SK-N-SH (cell line): ENCODE data around the gene PLD4. TPM values are rescaled to one million over a fixed set of nuclear protein-coding genes. Genes with fewer than 3 reads are reported as not detected.
"Not testable (repeated sequence)": the region's sequence is repeated elsewhere in the genome, so short reads cannot be mapped to it uniquely, and the experiment has no call there.

Experiments
- CTCF ChIA-PET: fragments of 300-600, 350-600 bp; formaldehyde crosslinking; extraction: SDS; loops from one replicate; lab custom pipeline; 2021; lab: Yijun Ruan, JAX
- POLR2A ChIA-PET: fragments of 350-600 bp; sonication (Branson Sonifier 250); formaldehyde crosslinking; extraction: SDS; loops from one replicate; lab custom pipeline; 2020; ENCODE audit warnings: antibody characterized with exemption, inconsistent platforms; lab: Yijun Ruan, JAX
- DNase-seq: peaks from one replicate; pipeline ENCODE4 v3.0.0; 2012
- H2AFZ ChIP-seq: fragments of 200-600 bp; sonication (generic); 2 replicates; pipeline ENCODE4 v1.8.1; 2016; ENCODE audit warnings: antibody characterized with exemption, mild to moderate bottlenecking, low read depth
- H3F3A ChIP-seq: fragments of 200-600 bp; sonication (generic); replicated peaks from 2 replicates; pipeline ENCODE3; 2016; ENCODE audit warnings: antibody characterized with exemption, mild to moderate bottlenecking; ENCODE audit not compliant: insufficient read depth
- H3K27ac ChIP-seq, 2 experiments: fragments of 200-500 bp in 1 of 2; fragments of 200-600 bp in 1 of 2; sonication (Bioruptor generic) in 1 of 2; sonication (generic), shearing (Covaris generic) in 1 of 2; 2 replicates each; pipeline versions ENCODE4 v1.5.1 to v1.6.1; 2014 to 2016; ENCODE audit warnings: low read depth in 2 of 2, inconsistent platforms in 1 of 2, low read length in 1 of 2, mild to moderate bottlenecking in 1 of 2, mixed read lengths in 1 of 2
- H3K27me3 ChIP-seq: fragments of 200-600 bp; sonication (generic), shearing (Covaris generic); 2 replicates; pipeline ENCODE4 v1.6.1; 2016; ENCODE audit warnings: mixed run types; ENCODE audit not compliant: insufficient read depth
- H3K36me3 ChIP-seq, 2 experiments: fragments of 200-500 bp in 1 of 2; fragments of 200-600 bp in 1 of 2; sonication (Bioruptor generic) in 1 of 2; sonication (generic) in 1 of 2; replicated peaks in 1 of 2; 2 replicates each; pipeline versions ENCODE3 to v1.5.1; 2014 to 2016; ENCODE audit warnings: low read length in 1 of 2, mild to moderate bottlenecking in 1 of 2; ENCODE audit not compliant: insufficient read depth in 2 of 2, control insufficient read depth in 1 of 2
- H3K4me1 ChIP-seq, 2 experiments: fragments of 200-500 bp in 1 of 2; fragments of 200-600 bp in 1 of 2; sonication (Bioruptor generic) in 1 of 2; sonication (generic), shearing (Covaris generic) in 1 of 2; 2 replicates each; pipeline versions ENCODE4 v1.5.1 to v1.6.1; 2014 to 2016; ENCODE audit warnings: low read depth in 1 of 2, low read length in 1 of 2, mixed run types in 1 of 2; ENCODE audit not compliant: insufficient read depth in 2 of 2, control insufficient read depth in 1 of 2
- H3K4me2 ChIP-seq: fragments of 200-600 bp; sonication (generic), shearing (Covaris generic); 2 replicates; pipeline ENCODE4 v1.6.1; 2017; ENCODE audit warnings: mixed run types
- H3K4me3 ChIP-seq, 2 experiments: fragments of 200-500 bp in 1 of 2; fragments of 200-600 bp in 1 of 2; sonication (Bioruptor generic) in 1 of 2; sonication (generic), shearing (Covaris generic) in 1 of 2; 2 replicates each; pipeline versions ENCODE4 v1.5.1 to v1.8.1; 2014 to 2016; ENCODE audit warnings: low read depth in 2 of 2, inconsistent platforms in 1 of 2, low read length in 1 of 2, mild to moderate bottlenecking in 1 of 2, mixed read lengths in 1 of 2, moderate library complexity in 1 of 2
- H3K79me2 ChIP-seq: fragments of 200-600 bp; sonication (generic); 2 replicates; pipeline ENCODE4 v1.8.1; 2017; ENCODE audit warnings: mild to moderate bottlenecking; ENCODE audit not compliant: insufficient read depth
- H3K9ac ChIP-seq: fragments of 200-600 bp; sonication (generic); 2 replicates; pipeline ENCODE4 v1.6.1; 2017; ENCODE audit warnings: mixed run types
- H3K9me2 ChIP-seq: fragments of 200-600 bp; sonication (generic); 2 replicates; pipeline ENCODE4 v1.6.1; 2017; ENCODE audit warnings: mixed run types
- H3K9me3 ChIP-seq: fragments of 200-600 bp; sonication (generic); 2 replicates; pipeline ENCODE4 v1.6.1; 2017; ENCODE audit warnings: mixed run types, mild to moderate bottlenecking, moderate library complexity
- H4K20me1 ChIP-seq: fragments of 200-600 bp; sonication (generic); 2 replicates; pipeline ENCODE4 v1.6.1; 2017; ENCODE audit warnings: mild to moderate bottlenecking, mixed run types; ENCODE audit not compliant: insufficient read depth
- CHD2 ChIP-seq: fragments of 150-350 bp; IDR thresholded peaks from 2 replicates; pipeline ENCODE4 v1.6.1; 2018; ENCODE audit warnings: low read length; ENCODE audit not compliant: partially characterized antibody
- ELF1 ChIP-seq: IDR thresholded peaks from 2 replicates; pipeline ENCODE4 v1.4.0; 2012
- FOXJ3 ChIP-seq: sonication (generic); formaldehyde crosslinking; IDR thresholded peaks from 2 replicates; pipeline ENCODE4 v1.5.1; 2020; ENCODE audit warnings: mild to moderate bottlenecking, missing genetic modification reagents
- FOXM1 ChIP-seq: IDR thresholded peaks from 2 replicates; pipeline ENCODE4 v1.4.0; 2012; ENCODE audit warnings: low read depth, mild to moderate bottlenecking
- NFIC ChIP-seq: IDR thresholded peaks from 2 replicates; pipeline ENCODE4 v1.4.0; 2012; ENCODE audit warnings: borderline replicate concordance
- PBX3 ChIP-seq: IDR thresholded peaks from 2 replicates; pipeline ENCODE4; 2012
- RAD21 ChIP-seq: IDR thresholded peaks from 2 replicates; pipeline ENCODE4 v1.6.1; 2012; ENCODE audit warnings: mild to moderate bottlenecking, low read length
- RXRA ChIP-seq: IDR thresholded peaks from 2 replicates; pipeline ENCODE4 v1.4.0; 2012; ENCODE audit warnings: low read depth, mild to moderate bottlenecking, borderline replicate concordance
- SIN3A ChIP-seq: IDR thresholded peaks from 2 replicates; pipeline ENCODE4 v1.6.1; 2012; ENCODE audit warnings: low read depth, mild to moderate bottlenecking, low read length, moderate library complexity, borderline replicate concordance
- SMC3 ChIP-seq: IDR thresholded peaks from 2 replicates; pipeline ENCODE4 v1.6.1; 2012; ENCODE audit warnings: low read depth, low read length, improper control_type of control experiment
- TCF12 ChIP-seq: IDR thresholded peaks from 2 replicates; pipeline ENCODE4 v1.4.0; 2012
- TEAD4 ChIP-seq: IDR thresholded peaks from 2 replicates; pipeline ENCODE4 v1.4.0; 2012; ENCODE audit warnings: mild to moderate bottlenecking, borderline replicate concordance; ENCODE audit not compliant: insufficient read depth
- USF1 ChIP-seq: IDR thresholded peaks from 2 replicates; pipeline ENCODE4 v1.4.0; 2012; ENCODE audit warnings: low read depth, borderline replicate concordance
- USF2 ChIP-seq: fragments of 150-350 bp; IDR thresholded peaks from 2 replicates; pipeline ENCODE4 v1.6.1; 2017; ENCODE audit warnings: antibody characterized with exemption, low read length, low read depth, borderline replicate concordance
- WGBS: methylation state at CpG from one replicate; pipeline ENCODE4 v1.1.6; 2017; ENCODE audit warnings: low lambda C conversion rate; 5-methylcytosine and 5-hydroxymethylcytosine counted together
- polyA plus RNA-seq, 3 experiments: library from polyadenylated mRNA; depleted of rRNA; stranded (reverse); fragments of >200 nt; gene quantifications; 2 replicates each; pipeline ENCODE4 v1.2.3, GENCODE V29; 2012

Gene PLD4
- polyA plus RNA-seq, 1 of the 3 experiments (the other 2 are of a cell fraction) = 0.02 TPM

GRCh38 chr14:104917116-104917515, 7.6 kb upstream of the PLD4 start:
- H3K9me2 ChIP-seq = no peaks in the 10 kb centered on the region
- peaks cover 6% of the 10 kb centered on the region; the same call in 1 of the 2 replicates for H3K27me3 ChIP-seq
- no peak overlapping the region for H3K4me2 ChIP-seq
- no peak overlapping the region for H3K4me3 ChIP-seq
- no peaks in the 10 kb centered on the region for H3K4me1 ChIP-seq
- H3K79me2 ChIP-seq = no peaks in the 10 kb centered on the region
- DNase-seq = no peak
- WGBS = 73% methylated on average over 9 of the region's 9 CpGs
- ChIA-PET POLR2A (no interaction called here), CTCF (interaction anchor here (1.3 to 1.4 kb wide), 2 partner anchors 21 to 129 kb away, joined by 4 to 9 read pairs; no protein-coding TSS in a partner anchor)
- no peak overlapping the region for H3K27ac ChIP-seq
- H3F3A ChIP-seq = no peaks in the 10 kb centered on the region
- no peaks in the 10 kb centered on the region for H4K20me1 ChIP-seq
- H2AFZ ChIP-seq = no peak overlapping the region
- no peak overlapping the region for H3K9ac ChIP-seq
- TF ChIP-seq RXRA (no peak), RAD21 (no peak), SMC3 (no peak), USF2 (no peak), CHD2 (no peak), PBX3 (no peak), TCF12 (no peak), TEAD4 (no peak), FOXM1 (no peak), FOXJ3 (CRISPR knock-in tag) (no peak), NFIC (no peak), ELF1 (no peak)
- no peaks in the 10 kb centered on the region for H3K36me3 ChIP-seq
- H3K9me3 ChIP-seq = no peaks in the 10 kb centered on the region

- Histone ChIP-seq H3K9ac (no peak overlapping the region), H2AFZ (no peak overlapping the region), H3K4me1 (no peaks in the 10 kb centered on the region), H3K27ac (no peak overlapping the region), H3K79me2 (no peaks in the 10 kb centered on the region), H3K4me2 (no peak overlapping the region), H3K9me3 (no peaks in the 10 kb centered on the region), H4K20me1 (no peaks in the 10 kb centered on the region), H3K27me3 (peaks cover 6% of the 10 kb centered on the region; the same call in 1 of the 2 replicates)
- WGBS = 47% methylated on average over 4 of the region's 4 CpGs
- CTCF ChIA-PET = interaction anchor here (1.2 kb wide), 1 partner anchor 22 kb away, joined by 3 read pairs; no protein-coding TSS in a partner anchor
- no peak for DNase-seq
- no peak for TF ChIP-seq TCF12
- no peak for TF ChIP-seq USF1
- no peak for TF ChIP-seq FOXM1
- no peak for TF ChIP-seq SIN3A
- no peak for TF ChIP-seq SMC3
- TF ChIP-seq, all 33 proteins: peak for 0
- no peaks in the 10 kb centered on the region for H3F3A ChIP-seq
- POLR2A ChIA-PET = no interaction called here
- no peaks in the 10 kb centered on the region for H3K36me3 ChIP-seq
- H3K4me3 ChIP-seq = no peak overlapping the region
- H3K9me2 ChIP-seq = no peaks in the 10 kb centered on the region
These were observed 6.7 kb upstream of the PLD4 start for GRCh38 chr14:104917993-104918392.

- H2AFZ ChIP-seq, H3K36me3 ChIP-seq, DNase-seq, H3K4me3 ChIP-seq, H3K9me3 ChIP-seq, H3K9ac ChIP-seq, H3F3A ChIP-seq, H3K4me1 ChIP-seq, H4K20me1 ChIP-seq, H3K4me2 ChIP-seq, H3K27ac ChIP-seq, H3K27me3 ChIP-seq, POLR2A ChIA-PET, H3K79me2 ChIP-seq, H3K9me2 ChIP-seq: not testable (repeated sequence)
- CTCF ChIA-PET = interaction anchor here (0.6 to 1.3 kb wide), 2 partner anchors 12 to 23 kb away, joined by 3 read pairs; no protein-coding TSS in a partner anchor
- WGBS = 70% methylated on average over 12 of the region's 12 CpGs
These were observed 5.3 kb upstream of the PLD4 start for GRCh38 chr14:104919152-104919992.
